Type B pancreatic cell (in vitro differentiated cells): ENCODE measurements around the gene PLAC9. TPM values are rescaled to one million over a fixed set of nuclear protein-coding genes. Genes with fewer than 3 reads are reported as not detected.

ENCODE experiments used
- DNase-seq: peaks from one replicate; pipeline ENCODE4 v3.0.0; 2021; ENCODE audit warnings: mixed read lengths; ENCODE audit not compliant: unreplicated experiment; ENCODE audit errors: extremely low spot score
- H3K27ac Mint-ChIP-seq: 2 replicates; pipeline ENCODE4 v1.8.0; 2021; ENCODE audit warnings: mild to moderate bottlenecking, mixed read lengths
- H3K27me3 Mint-ChIP-seq: 2 replicates; pipeline ENCODE4 v1.8.0; 2021; ENCODE audit warnings: mixed read lengths
- H3K36me3 Mint-ChIP-seq: 2 replicates; pipeline ENCODE4 v1.8.0; 2021; ENCODE audit warnings: mixed read lengths
- H3K4me1 Mint-ChIP-seq: one replicate; pipeline ENCODE4 v1.8.0; 2021; ENCODE audit warnings: mixed read lengths; ENCODE audit not compliant: unreplicated experiment
- H3K4me3 Mint-ChIP-seq: 2 replicates; pipeline ENCODE4 v1.8.0; 2021; ENCODE audit warnings: mild to moderate bottlenecking, mixed read lengths
- H3K9me3 Mint-ChIP-seq: 2 replicates; pipeline ENCODE4 v1.8.0; 2021; ENCODE audit warnings: mixed read lengths
- CTCF ChIP-seq: fragments of 200-600 bp; sonication (generic); conservative IDR thresholded peaks from 2 replicates; pipeline ENCODE4 v1.5.0; 2021; ENCODE audit warnings: antibody characterized with exemption, mild to moderate bottlenecking
- total RNA-seq: library from RNA; stranded (reverse); gene quantifications from 2 replicates; pipeline ENCODE4 v1.2.1, GENCODE V29; 2021; ENCODE audit warnings: low replicate concordance

PLAC9 gene
- total RNA-seq, 1 donor from 2014 or later: 8.2 TPM

- TF ChIP-seq CTCF: no peak
- Mint-ChIP-seq H3K36me3 (peaks cover 11% of the 10 kb centered on the region), H3K4me3 (peak overlapping the region; percentile 5), H3K9me3 (no peaks in the 10 kb centered on the region), H3K27me3 (no peaks in the 10 kb centered on the region), H3K27ac (peak overlapping the region; percentile 82), H3K4me1 (peaks cover 17% of the 10 kb centered on the region)
- no peak for DNase-seq
Observed at GRCh38 chr10:80187465-80188409, 55.2 kb downstream of the PLAC9 start.

GRCh38 chr10:80188713-80189112 is 56.2 kb downstream of the PLAC9 start:
- H3K4me3 Mint-ChIP-seq: no peak overlapping the region
- peaks cover 17% of the 10 kb centered on the region for H3K4me1 Mint-ChIP-seq
- H3K9me3 Mint-ChIP-seq: no peaks in the 10 kb centered on the region
- no peaks in the 10 kb centered on the region for H3K27me3 Mint-ChIP-seq
- H3K27ac Mint-ChIP-seq: peak overlapping the region; percentile 72
- peaks cover 14% of the 10 kb centered on the region for H3K36me3 Mint-ChIP-seq
- DNase-seq: no peak
- TF ChIP-seq CTCF: no peak

GRCh38 chr10:80191589-80192270 is 59.2 kb downstream of the PLAC9 start:
- no peak for TF ChIP-seq CTCF
- Mint-ChIP-seq H3K36me3 (peaks cover 20% of the 10 kb centered on the region), H3K27ac (peak overlapping the region; percentile 52), H3K9me3 (no peaks in the 10 kb centered on the region), H3K4me1 (peaks cover 31% of the 10 kb centered on the region), H3K4me3 (peak overlapping the region; percentile 17), H3K27me3 (no peaks in the 10 kb centered on the region)
- peak; percentile 53 for DNase-seq

GRCh38 chr10:80192553-80192952 is 60.0 kb downstream of the PLAC9 start:
- H3K4me3 Mint-ChIP-seq: no peak overlapping the region
- no peaks in the 10 kb centered on the region for H3K27me3 Mint-ChIP-seq
- H3K9me3 Mint-ChIP-seq: no peaks in the 10 kb centered on the region
- no peak for TF ChIP-seq CTCF
- H3K4me1 Mint-ChIP-seq: peaks cover 33% of the 10 kb centered on the region
- peaks cover 20% of the 10 kb centered on the region for H3K36me3 Mint-ChIP-seq
- peak overlapping the region; percentile 52 for H3K27ac Mint-ChIP-seq
- DNase-seq: no peak

GRCh38 chr10:80194373-80195045 is 62.0 kb downstream of the PLAC9 start:
- DNase-seq: no peak
- Mint-ChIP-seq H3K36me3 (peaks cover 17% of the 10 kb centered on the region), H3K27ac (peak overlapping the region; percentile 82), H3K4me1 (peaks cover 32% of the 10 kb centered on the region), H3K27me3 (no peaks in the 10 kb centered on the region), H3K9me3 (no peaks in the 10 kb centered on the region), H3K4me3 (no peak overlapping the region)
- TF ChIP-seq CTCF: no peak

Other genes with a start within 250 kb of the PLAC9 start
- gene SFTPD, start 183.6 kb upstream of the PLAC9 start, total RNA-seq: 0.24 and 0.38 TPM in 2 replicates
- 31.6 and 39.6 TPM in 2 replicates for gene TMEM254, start 54.1 kb upstream of the PLAC9 start, total RNA-seq
- gene ANXA11, start 72.8 kb downstream of the PLAC9 start, total RNA-seq: 122 and 248 TPM in 2 replicates
- 0.12 and 0.63 TPM in 2 replicates for gene MAT1A, start 156.9 kb downstream of the PLAC9 start, total RNA-seq
- 0.46 TPM in 1 of 2 replicates, not detected in the other for gene DYDC1, start 224.0 kb downstream of the PLAC9 start, total RNA-seq
- gene DYDC2, start 224.1 kb downstream of the PLAC9 start, total RNA-seq: 1.1 TPM in 1 of 2 replicates, not detected in the other